Measurements from ENCODE around the gene NHSL2.
"Not testable (repeated sequence)": the region's sequence is repeated elsewhere in the genome, so short reads cannot be mapped to it uniquely, and the experiment has no call there.

NHSL2 gene

GRCh38 chrX:71919886-71920285, 9.2 kb downstream of the NHSL2 start:
- no peak for DNase-seq (ENCODE audit: low read depth, low spot score)

GRCh38 chrX:71922686-71923085, 12.0 kb downstream of the NHSL2 start:
- no peak for DNase-seq (ENCODE audit: low read depth, low spot score)
- no peak overlapping the region for H3K27ac ChIP-seq

More at GRCh38 chrX:71919886-71920285, 9.2 kb downstream of the NHSL2 start:
- no peak overlapping the region for H3K27ac ChIP-seq

- no peak overlapping the region for H3K27ac ChIP-seq
- no peak for DNase-seq (ENCODE audit: low read depth, low spot score)
Observed at GRCh38 chrX:71923516-71923915, 12.9 kb downstream of the NHSL2 start.

- no peak overlapping the region for H3K27ac ChIP-seq
- DNase-seq (ENCODE audit: low read depth, low spot score) = no peak
Observed at GRCh38 chrX:71927040-71927439, 16.4 kb downstream of the NHSL2 start.

GRCh38 chrX:71928856-71929255, 18.2 kb downstream of the NHSL2 start:
- no peak for DNase-seq (ENCODE audit: low read depth, low spot score)
- H3K27ac ChIP-seq = no peak overlapping the region

- H3K27ac ChIP-seq = no peak overlapping the region
- no peak for DNase-seq (ENCODE audit: low read depth, low spot score)
Observed at GRCh38 chrX:71930298-71930697, 19.7 kb downstream of the NHSL2 start.

- DNase-seq (ENCODE audit: low read depth, low spot score) = no peak
- no peak overlapping the region for H3K27ac ChIP-seq
Observed at GRCh38 chrX:71935476-71935875, 24.8 kb downstream of the NHSL2 start.

GRCh38 chrX:71936632-71937031, 26.0 kb downstream of the NHSL2 start:
- no peak overlapping the region for H3K27ac ChIP-seq
- DNase-seq (ENCODE audit: low read depth, low spot score) = no peak

GRCh38 chrX:71938371-71938770, 27.7 kb downstream of the NHSL2 start:
- DNase-seq (ENCODE audit: low read depth, low spot score) = no peak

GRCh38 chrX:71941145-71941544, 30.5 kb downstream of the NHSL2 start:
- no peak overlapping the region for H3K27ac ChIP-seq
- no peak for DNase-seq (ENCODE audit: low read depth, low spot score)

More at GRCh38 chrX:71938371-71938770, 27.7 kb downstream of the NHSL2 start:
- no peak overlapping the region for H3K27ac ChIP-seq

GRCh38 chrX:71941776-71942175, 31.1 kb downstream of the NHSL2 start:
- H3K27ac ChIP-seq = no peak overlapping the region
- no peak for DNase-seq (ENCODE audit: low read depth, low spot score)

GRCh38 chrX:71944369-71944768, 33.7 kb downstream of the NHSL2 start:
- DNase-seq (ENCODE audit: low read depth, low spot score) = no peak
- no peak overlapping the region for H3K27ac ChIP-seq

- H3K27ac ChIP-seq = no peak overlapping the region
- DNase-seq (ENCODE audit: low read depth, low spot score) = no peak
Observed at GRCh38 chrX:71945237-71945805, 34.7 kb downstream of the NHSL2 start.

GRCh38 chrX:71949363-71949762, 38.7 kb downstream of the NHSL2 start:
- DNase-seq (ENCODE audit: low read depth, low spot score) = no peak
- H3K27ac ChIP-seq = no peak overlapping the region

- H3K27ac ChIP-seq = no peak overlapping the region
Observed at GRCh38 chrX:71949844-71950445, 39.3 kb downstream of the NHSL2 start.

GRCh38 chrX:71953391-71953790, 42.7 kb downstream of the NHSL2 start:
- no peak for DNase-seq (ENCODE audit: low read depth, low spot score)
- H3K27ac ChIP-seq = no peak overlapping the region

More at GRCh38 chrX:71949844-71950445, 39.3 kb downstream of the NHSL2 start:
- no peak for DNase-seq (ENCODE audit: low read depth, low spot score)

- DNase-seq (ENCODE audit: low read depth, low spot score) = no peak
- no peak overlapping the region for H3K27ac ChIP-seq
Observed at GRCh38 chrX:71953946-71954345, 43.3 kb downstream of the NHSL2 start.

- H3K27ac ChIP-seq = no peak overlapping the region
Observed at GRCh38 chrX:71954458-71954857, 43.8 kb downstream of the NHSL2 start.

GRCh38 chrX:71955530-71956120, 45.0 kb downstream of the NHSL2 start:
- no peak overlapping the region for H3K27ac ChIP-seq
- no peak for DNase-seq (ENCODE audit: low read depth, low spot score)

More at GRCh38 chrX:71954458-71954857, 43.8 kb downstream of the NHSL2 start:
- DNase-seq (ENCODE audit: low read depth, low spot score) = no peak

- DNase-seq (ENCODE audit: low read depth, low spot score) = no peak
- H3K27ac ChIP-seq = no peak overlapping the region
Observed at GRCh38 chrX:71958281-71958675, 47.6 kb downstream of the NHSL2 start.

GRCh38 chrX:71964184-71964583, 53.5 kb downstream of the NHSL2 start:
- DNase-seq (ENCODE audit: low read depth, low spot score) = not testable (repeated sequence)

GRCh38 chrX:71974916-71975315, 64.3 kb downstream of the NHSL2 start:
- H3K27ac ChIP-seq = no peak overlapping the region
- no peak for DNase-seq (ENCODE audit: low read depth, low spot score)

More at GRCh38 chrX:71964184-71964583, 53.5 kb downstream of the NHSL2 start:
- H3K27ac ChIP-seq = not testable (repeated sequence)
